ENCODE results near the gene GALNT10. TPM values are rescaled to one million over a fixed set of nuclear protein-coding genes. Genes with fewer than 3 reads are reported as not detected.

GALNT10 gene
- total RNA-seq, 1 donor from 2014 or later = 57.6 TPM

DNA sequence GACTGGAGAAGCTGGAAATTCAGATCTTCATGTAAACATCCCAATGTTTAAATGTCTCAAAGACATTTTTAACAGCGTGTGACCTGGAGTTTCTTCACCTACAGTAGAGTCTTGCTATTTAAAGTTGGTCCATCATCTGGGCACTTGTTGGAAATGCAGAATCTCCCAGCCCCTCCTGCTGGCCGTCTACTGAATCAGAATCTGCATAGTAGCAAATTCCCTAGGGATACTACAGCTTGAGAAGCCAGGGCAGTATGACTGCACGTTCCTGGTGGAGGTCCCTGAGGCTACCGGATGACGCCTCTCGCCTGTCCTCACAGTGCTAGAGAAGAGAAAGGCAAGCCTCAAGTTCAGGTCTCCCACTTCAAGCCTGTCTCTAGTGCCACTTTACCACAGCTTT, 271.0 kb downstream of the GALNT10 start:
- no peaks in the 10 kb centered on the region for H3K27me3 ChIP-seq (ENCODE audit: low read depth)
- ATAC-seq (no peak), DNase-seq (no peak)
- TF ChIP-seq, protein P1, sequence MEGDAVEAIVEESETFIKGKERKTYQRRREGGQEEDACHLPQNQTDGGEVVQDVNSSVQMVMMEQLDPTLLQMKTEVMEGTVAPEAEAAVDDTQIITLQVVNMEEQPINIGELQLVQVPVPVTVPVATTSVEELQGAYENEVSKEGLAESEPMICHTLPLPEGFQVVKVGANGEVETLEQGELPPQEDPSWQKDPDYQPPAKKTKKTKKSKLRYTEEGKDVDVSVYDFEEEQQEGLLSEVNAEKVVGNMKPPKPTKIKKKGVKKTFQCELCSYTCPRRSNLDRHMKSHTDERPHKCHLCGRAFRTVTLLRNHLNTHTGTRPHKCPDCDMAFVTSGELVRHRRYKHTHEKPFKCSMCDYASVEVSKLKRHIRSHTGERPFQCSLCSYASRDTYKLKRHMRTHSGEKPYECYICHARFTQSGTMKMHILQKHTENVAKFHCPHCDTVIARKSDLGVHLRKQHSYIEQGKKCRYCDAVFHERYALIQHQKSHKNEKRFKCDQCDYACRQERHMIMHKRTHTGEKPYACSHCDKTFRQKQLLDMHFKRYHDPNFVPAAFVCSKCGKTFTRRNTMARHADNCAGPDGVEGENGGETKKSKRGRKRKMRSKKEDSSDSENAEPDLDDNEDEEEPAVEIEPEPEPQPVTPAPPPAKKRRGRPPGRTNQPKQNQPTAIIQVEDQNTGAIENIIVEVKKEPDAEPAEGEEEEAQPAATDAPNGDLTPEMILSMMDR (IDR thresholded peaks at IDR 0.05) = no peak
- H3K4me1 ChIP-seq = no peaks in the 10 kb centered on the region
- no peak overlapping the region for H3K27ac ChIP-seq
- H3K4me3 ChIP-seq = no peak overlapping the region
- intact Hi-C loops (cut with DNase I) = loop anchor here (10.0 kb wide), 1 partner anchor 143 kb away; no protein-coding TSS in a partner anchor
- peaks cover 41% of the 10 kb centered on the region for H3K36me3 ChIP-seq
- H3K9me3 ChIP-seq = no peaks in the 10 kb centered on the region

DNA sequence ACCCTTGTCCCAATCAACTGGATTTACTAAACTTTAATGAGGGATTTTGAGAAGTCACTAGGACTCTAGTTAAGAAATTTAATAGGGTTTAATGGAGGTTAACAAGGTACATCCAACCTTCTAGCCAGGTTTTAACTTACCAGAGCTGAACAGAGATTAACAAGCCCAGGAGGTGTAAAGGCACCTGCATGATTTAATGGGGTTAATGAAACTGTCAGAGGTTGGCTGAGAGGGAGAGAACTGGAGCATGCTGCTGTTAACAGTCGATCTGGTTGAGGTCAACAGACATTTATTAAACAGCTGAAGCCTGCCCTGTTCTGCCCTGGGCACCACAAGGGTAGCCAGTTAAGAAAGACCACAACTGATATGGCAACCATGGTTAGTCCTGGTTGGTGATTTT, 273.9 kb downstream of the GALNT10 start:
- TF ChIP-seq, protein P1 (IDR thresholded peaks at IDR 0.05) = no peak
- ATAC-seq = no peak
- DNase-seq = no peak
- Histone ChIP-seq H3K4me1 (no peaks in the 10 kb centered on the region), H3K27ac (no peak overlapping the region), H3K4me3 (no peak overlapping the region), H3K27me3 (ENCODE audit: low read depth) (peaks cover 11% of the 10 kb centered on the region), H3K9me3 (no peaks in the 10 kb centered on the region), H3K36me3 (peaks cover 12% of the 10 kb centered on the region)
- intact Hi-C loops (cut with DNase I) = loop anchor here (10.0 kb wide), 1 partner anchor 140 kb away; no protein-coding TSS in a partner anchor

- H3K9me3 ChIP-seq = no peaks in the 10 kb centered on the region
- TF ChIP-seq, protein P1 (IDR thresholded peaks at IDR 0.05) = no peak
- no peak overlapping the region for H3K27ac ChIP-seq
- no peaks in the 10 kb centered on the region for H3K4me1 ChIP-seq
- intact Hi-C loops (cut with DNase I) = loop anchor here (10.0 kb wide), 1 partner anchor 140 kb away; no protein-coding TSS in a partner anchor
- H3K27me3 ChIP-seq (ENCODE audit: low read depth) = peaks cover 18% of the 10 kb centered on the region
- DNase-seq (no peak), ATAC-seq (no peak)
- H3K4me3 ChIP-seq = no peak overlapping the region
- peaks cover 8% of the 10 kb centered on the region for H3K36me3 ChIP-seq
Observed at GRCh38 chr5:154465169-154465568, 274.6 kb downstream of the GALNT10 start.

- Histone ChIP-seq H3K9me3 (no peaks in the 10 kb centered on the region), H3K27me3 (ENCODE audit: low read depth) (peaks cover 28% of the 10 kb centered on the region)
Observed at GRCh38 chr5:154466147-154466546, 275.6 kb downstream of the GALNT10 start.

DNA sequence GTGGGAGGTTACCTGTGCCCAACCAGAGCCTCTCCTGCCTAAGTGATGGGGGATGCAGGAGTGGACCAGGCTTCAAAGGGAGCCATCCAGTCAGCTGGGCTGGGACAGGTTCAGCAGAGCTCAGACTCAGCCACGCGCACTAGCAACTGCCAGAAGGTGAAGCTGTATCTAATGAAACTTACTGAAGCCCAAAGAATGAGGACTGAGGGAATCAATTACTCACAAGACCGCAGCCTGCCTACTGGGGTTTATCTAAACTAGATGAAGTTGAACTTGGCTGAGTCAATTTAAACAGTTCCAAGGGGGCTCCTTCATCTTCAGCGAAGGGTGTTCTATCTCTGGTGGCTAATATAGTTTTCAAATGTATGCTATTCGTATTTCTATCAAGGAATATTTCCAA, 276.1 kb downstream of the GALNT10 start:
- TF ChIP-seq, protein P1 (IDR thresholded peaks at IDR 0.05) = no peak
- H3K36me3 ChIP-seq = no peaks in the 10 kb centered on the region
- ATAC-seq (no peak), DNase-seq (no peak)
- H3K9me3 ChIP-seq = no peaks in the 10 kb centered on the region
- no peak overlapping the region for H3K4me3 ChIP-seq
- intact Hi-C loops (cut with DNase I) = loop anchor here (10.0 kb wide), 1 partner anchor 138 kb away; no protein-coding TSS in a partner anchor
- no peak overlapping the region for H3K27ac ChIP-seq
- no peaks in the 10 kb centered on the region for H3K4me1 ChIP-seq
- peaks cover 33% of the 10 kb centered on the region for H3K27me3 ChIP-seq (ENCODE audit: low read depth)

More at GRCh38 chr5:154466147-154466546, 275.6 kb downstream of the GALNT10 start:
- ATAC-seq (no peak), DNase-seq (no peak)
- Histone ChIP-seq H3K36me3 (peaks cover under 1% of the 10 kb centered on the region), H3K27ac (no peak overlapping the region), H3K4me1 (no peaks in the 10 kb centered on the region), H3K4me3 (no peak overlapping the region)
- TF ChIP-seq, protein P1 (IDR thresholded peaks at IDR 0.05) = no peak
- intact Hi-C loops (cut with DNase I) = loop anchor here (10.0 kb wide), 1 partner anchor 139 kb away; no protein-coding TSS in a partner anchor

Measured in lower lobe of right lung (tissue), 2 donors.